GM18507 (cell line): Measurements from ENCODE around the gene RBSN.

Experiments used
- DNase-seq: peaks from one replicate; pipeline ENCODE4 v3.0.0; 2011; ENCODE audit warnings: low read depth; ENCODE audit not compliant: insufficient read length; ENCODE audit errors: extremely low spot score
- FAIRE-seq: peaks from 2 replicates; lab custom pipeline; 2011; peaks lifted over from hg19 to GRCh38; lab: Jason Lieb, UNC

The RBSN gene

DNA sequence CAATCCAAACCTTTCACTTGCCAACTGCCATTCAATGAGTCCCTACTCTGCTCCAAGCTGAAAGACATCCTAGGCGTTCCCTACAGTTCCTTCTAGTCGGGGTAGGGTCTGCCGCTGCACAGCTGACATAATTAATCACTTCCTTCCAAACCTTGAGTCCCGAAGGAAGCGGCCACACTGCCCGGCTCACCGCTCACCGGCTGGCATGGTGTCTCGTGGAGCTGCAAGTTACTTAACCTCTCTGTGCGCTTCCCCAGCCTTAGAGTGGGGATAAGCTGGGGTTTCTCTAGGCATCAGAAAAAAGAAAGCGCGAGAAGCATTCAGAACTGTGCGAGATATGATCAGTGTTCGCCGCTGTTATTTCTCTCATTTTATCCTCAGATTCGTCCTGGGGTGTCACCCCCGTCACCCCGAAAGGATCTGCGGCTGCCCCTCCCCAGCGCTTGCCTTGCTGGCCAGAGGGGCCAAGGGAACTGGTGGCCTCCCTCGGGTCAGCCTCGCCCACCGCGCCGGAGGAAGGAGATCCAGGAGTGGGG is 34.6 kb downstream of the RBSN start:
- DNase-seq (peak; percentile 14), FAIRE-seq (peak; percentile 9)

DNA sequence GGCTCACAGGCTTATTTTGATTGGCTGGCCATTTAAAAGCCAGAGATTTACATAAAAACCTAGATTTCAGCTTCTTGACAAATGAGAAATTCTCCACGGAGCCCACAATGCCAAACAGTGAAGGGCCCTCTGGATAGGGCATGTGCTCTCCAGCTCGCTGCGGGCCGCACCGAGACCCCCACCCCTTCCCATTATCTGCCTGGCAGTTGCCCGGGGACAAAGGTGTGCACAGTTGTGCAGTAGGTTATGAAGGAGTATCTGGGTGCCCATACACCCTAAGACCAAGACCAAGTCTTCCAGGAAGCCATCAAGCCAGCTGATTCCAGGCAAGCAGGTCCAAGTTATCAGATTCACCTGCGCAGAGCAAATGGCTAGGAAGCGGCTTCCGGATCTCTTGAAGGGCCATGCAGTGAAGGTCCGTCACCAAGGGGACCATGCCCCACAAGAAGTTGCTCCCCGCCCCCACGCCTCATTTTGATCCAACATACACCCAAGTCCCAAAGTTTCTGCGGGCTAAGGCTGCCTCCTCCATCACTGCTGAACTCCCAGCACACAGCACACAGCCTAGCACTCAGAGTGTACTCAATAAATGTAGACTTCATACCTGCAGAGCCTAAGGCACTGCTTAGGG is 35.2 kb downstream of the RBSN start:
- FAIRE-seq (no peak), DNase-seq (no peak)

DNA sequence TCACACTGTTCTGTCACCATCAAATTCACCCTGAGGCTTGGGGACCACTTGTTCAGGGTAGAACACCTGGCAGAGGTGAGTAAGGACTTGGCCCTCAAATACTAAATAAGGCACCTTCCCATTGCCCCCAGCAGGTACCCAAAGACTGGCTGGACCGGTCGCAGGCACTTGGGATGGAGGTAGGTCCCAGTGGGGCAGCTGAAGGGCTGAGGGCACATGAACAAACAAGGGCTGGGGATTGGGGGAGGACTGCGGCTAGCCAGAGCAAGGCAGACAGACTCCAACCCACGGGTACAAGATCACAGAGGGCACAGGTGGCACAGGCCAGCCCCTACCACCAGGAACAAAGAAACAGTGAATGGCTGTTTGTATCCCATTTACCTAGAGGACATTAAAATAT is 35.7 kb downstream of the RBSN start:
- DNase-seq (no peak), FAIRE-seq (no peak)

DNA sequence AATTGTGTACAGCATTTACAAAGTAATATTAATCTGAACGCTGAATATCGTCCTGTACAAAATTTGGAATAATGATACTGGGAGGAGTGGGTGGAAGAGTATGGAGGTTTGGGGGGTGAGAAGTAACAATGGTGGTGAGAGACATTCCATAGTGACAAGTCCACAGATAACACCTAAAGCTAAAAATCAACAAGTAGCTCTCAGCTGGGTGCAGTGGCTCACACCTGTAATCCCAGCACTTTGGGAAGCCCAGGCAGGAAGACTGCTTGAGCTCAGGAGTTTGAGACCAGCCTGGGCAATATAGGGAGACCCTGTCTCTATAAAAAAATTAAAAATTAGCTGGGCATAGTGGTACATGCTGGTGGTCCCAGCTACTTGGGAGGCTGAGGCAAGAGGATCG is 38.9 kb downstream of the RBSN start:
- FAIRE-seq: no peak
- DNase-seq: no peak

- DNase-seq: no peak
- FAIRE-seq: no peak
Observed at GRCh38 chr3:15056676-15057404, 42.1 kb downstream of the RBSN start.

GRCh38 chr3:15055019-15055557 is 43.9 kb downstream of the RBSN start:
- no peak for DNase-seq
- FAIRE-seq: peak; percentile 77

- no peak for FAIRE-seq
- no peak for DNase-seq
Observed at GRCh38 chr3:15053541-15053940, 45.4 kb downstream of the RBSN start.

- FAIRE-seq: no peak
- DNase-seq: no peak
Observed at GRCh38 chr3:15052335-15053242, 46.4 kb downstream of the RBSN start.

DNA sequence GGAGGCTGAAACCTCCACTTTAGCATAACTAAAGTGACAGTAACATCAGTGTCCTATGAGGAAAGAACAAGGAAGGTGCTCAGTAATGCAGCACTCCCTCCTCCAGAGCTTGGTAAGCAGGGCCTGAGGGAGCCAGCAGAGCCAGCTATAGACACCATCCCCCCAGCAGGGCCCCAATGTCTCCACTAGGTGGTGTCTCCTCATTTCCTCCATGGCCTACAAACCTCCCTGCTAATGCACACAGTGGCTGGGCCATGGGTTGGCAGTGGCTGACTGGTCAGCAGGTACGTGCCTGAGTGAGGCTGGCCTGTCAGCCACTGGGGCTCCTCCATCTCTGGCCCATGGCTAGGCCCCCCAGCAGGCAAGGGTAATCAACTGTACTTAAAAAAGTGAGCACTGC is 47.4 kb downstream of the RBSN start:
- FAIRE-seq (peak; percentile 73), DNase-seq (peak; percentile 20)

- DNase-seq: peak; percentile 40
- FAIRE-seq: peak; percentile 96
Observed at GRCh38 chr3:15050405-15051092, 48.4 kb downstream of the RBSN start.

DNA sequence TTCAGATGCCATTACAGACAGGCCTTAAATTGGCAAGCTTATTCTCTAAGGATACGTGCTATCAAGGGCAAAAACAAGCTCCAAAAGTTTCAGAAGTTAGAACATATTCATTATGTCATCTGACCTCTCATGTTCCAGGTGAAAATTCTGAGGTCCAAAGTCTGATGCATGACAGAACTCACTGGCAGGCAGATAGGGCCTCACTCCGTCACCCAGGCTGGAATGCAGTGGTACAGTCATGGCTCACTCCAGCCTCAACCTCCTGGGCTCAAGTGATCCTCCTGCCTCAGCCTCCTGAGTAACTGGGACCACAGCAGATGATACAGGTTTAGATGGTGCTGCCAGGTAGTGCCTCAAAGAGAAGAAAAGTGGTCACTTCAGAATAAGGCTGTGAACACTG is 49.4 kb downstream of the RBSN start:
- DNase-seq (no peak), FAIRE-seq (no peak)

DNA sequence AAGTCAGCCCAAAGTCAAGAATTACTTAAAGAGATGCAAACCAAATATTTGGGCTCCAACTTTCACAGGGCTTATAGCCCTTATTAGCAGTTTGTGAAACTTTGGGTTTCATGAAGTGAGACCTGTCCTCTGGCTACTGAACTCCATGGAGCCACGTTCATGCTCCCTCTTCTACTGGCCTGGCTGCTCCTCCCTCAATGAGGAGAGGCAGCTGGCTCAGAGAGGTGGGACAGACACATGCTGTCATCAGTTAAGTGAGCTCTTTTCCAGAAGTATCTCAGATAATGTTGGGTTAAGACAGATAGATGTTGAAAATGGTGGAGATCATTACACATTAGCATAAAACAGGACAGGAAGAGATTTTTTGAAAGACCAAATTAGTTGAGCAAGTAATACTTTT is 53.3 kb downstream of the RBSN start:
- FAIRE-seq (no peak), DNase-seq (no peak)

- FAIRE-seq: no peak
- no peak for DNase-seq
Observed at GRCh38 chr3:15044326-15044725, 54.6 kb downstream of the RBSN start.

DNA sequence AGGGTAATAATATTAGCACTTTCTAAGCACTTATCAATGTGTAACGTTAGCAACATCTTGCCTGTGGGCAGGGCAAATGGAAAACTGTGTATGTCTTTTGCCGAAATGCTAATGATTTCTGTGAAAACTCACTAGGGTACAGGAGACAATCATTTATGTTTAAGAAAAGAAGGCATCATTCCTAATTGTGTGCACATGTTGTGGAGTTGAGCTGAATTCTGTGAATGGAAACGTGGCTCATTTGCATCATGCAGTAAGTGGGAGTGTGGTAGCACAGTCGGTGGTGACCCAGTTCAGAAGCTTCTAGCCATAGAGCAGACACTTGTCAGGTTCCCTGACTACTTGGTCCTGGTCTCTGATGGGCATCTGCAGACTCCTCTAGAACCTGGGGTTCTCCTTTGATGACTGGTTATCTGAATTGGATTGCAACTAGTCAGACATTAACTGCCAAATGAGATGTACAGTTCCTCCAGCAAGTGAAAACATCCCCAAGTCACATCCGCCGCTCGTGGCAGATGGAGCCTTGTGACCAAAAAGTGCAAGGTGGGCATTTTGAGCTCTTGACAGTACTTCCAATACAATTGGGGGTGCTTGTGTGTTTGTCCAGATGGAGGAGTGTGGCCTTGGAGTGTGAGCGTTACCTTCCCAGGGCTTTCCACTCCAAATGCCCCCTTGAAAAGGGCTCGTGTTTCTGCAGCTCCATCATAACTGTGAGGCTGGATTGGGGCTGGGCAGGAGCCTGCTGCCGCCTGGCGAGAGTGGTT is 55.4 kb downstream of the RBSN start:
- no peak for FAIRE-seq

DNA sequence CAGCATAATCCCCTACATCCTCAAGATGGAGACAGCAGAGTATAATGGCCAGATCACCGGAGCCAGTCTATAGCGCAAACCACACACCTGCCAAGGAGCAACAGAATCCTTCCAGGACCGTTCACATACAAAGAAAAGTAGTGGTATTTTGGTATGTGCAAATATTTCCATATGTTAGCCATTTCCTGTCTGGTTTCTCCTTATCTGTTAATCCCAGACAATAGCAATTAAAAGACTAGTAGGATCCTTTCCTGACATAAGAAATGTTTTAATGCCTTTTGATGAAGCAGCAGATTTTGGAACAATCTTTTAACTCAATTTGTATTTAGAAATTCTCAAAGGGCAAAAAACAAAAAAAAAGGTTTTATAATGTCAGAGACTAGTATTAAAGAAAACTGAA is 56.0 kb downstream of the RBSN start:
- DNase-seq (no peak), FAIRE-seq (no peak)

More for the DNA sequence above, 55.4 kb downstream of the RBSN start:
- DNase-seq: no peak

- DNase-seq: no peak
- FAIRE-seq: no peak
Observed at GRCh38 chr3:15041950-15042349, 57.0 kb downstream of the RBSN start.

- no peak for DNase-seq
- FAIRE-seq: no peak
Observed at GRCh38 chr3:15040844-15041243, 58.1 kb downstream of the RBSN start.

GRCh38 chr3:15038306-15038705 is 60.6 kb downstream of the RBSN start:
- FAIRE-seq (no peak), DNase-seq (no peak)

DNA sequence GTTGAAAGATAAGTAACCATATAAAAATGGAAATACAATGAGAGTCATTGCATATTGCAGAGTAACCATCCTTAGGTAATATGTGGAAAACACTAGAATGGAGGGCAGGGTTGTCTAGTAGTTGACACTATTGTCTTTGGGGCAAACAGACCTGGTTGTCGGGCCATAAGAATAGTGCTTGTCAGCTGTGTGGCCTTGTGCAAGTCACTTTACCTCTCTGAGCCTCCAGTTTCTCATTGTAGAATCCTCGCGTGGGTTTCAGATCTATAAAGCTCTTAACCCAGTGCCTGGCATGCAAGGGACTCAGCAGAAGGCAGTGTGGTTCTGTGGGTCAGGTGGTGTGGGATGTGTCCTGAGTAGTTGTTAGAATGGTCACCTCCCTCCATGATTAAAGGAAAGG is 65.8 kb downstream of the RBSN start:
- FAIRE-seq (no peak), DNase-seq (no peak)
